GM12892 (cell line): Measurements from ENCODE around the gene SSUH2.

ENCODE experiments used
- DNase-seq: peaks from one replicate; pipeline ENCODE4 v3.0.0; 2011; ENCODE audit not compliant: insufficient read length
- FAIRE-seq: peaks from 2 replicates; lab custom pipeline; 2011; peaks lifted over from hg19 to GRCh38; lab: Jason Lieb, UNC
- POLR2A ChIP-seq: IDR thresholded peaks from 2 replicates; pipeline ENCODE4 v1.6.1; 2011; ENCODE audit warnings: low read depth, low read length, control low read depth
- POLR2AphosphoS5 ChIP-seq: IDR thresholded peaks from 2 replicates; pipeline ENCODE4 v1.6.1; 2011; ENCODE audit warnings: low read depth, low read length, control low read depth
- TAF1 ChIP-seq: IDR thresholded peaks from 2 replicates; pipeline ENCODE4 v1.6.1; 2011; ENCODE audit warnings: low read depth, mild to moderate bottlenecking, control low read depth, low read length, borderline replicate concordance

SSUH2 gene

DNA sequence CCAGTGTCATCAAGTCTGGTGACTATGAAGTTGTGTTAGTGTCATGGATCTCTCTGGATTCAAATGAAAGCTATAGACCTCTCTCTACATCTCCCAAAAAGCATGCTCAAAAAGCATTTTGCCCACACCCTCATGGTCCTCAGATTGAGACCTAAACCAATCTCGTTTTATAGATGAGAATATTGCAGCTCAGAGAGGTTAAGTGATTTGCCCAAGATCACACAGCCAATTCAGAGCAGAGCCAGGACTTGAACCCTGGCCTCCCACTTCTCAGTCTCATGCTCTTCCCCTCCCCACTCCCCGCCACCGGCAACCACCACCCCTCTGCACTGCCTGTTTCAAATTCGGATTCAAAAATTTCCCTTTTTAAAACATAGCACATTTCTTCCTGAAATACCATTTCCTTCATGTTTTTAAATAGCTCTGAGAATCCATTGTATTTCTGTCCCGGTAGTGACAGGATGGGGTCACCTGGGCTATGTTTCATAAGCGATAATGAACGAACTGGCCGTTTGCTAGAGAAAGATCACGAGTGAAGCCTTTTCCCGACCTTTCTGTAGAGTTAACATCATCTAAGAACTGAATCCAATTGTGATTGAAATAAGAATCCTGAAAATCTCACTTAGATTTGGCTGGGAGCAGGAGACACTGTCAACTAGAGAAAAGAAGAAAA lies 769 bp downstream of the SSUH2 start:
- DNase-seq (no peak), FAIRE-seq (no peak)
- TF ChIP-seq TAF1 (no peak), POLR2A (no peak), POLR2AphosphoS5 (no peak)

DNA sequence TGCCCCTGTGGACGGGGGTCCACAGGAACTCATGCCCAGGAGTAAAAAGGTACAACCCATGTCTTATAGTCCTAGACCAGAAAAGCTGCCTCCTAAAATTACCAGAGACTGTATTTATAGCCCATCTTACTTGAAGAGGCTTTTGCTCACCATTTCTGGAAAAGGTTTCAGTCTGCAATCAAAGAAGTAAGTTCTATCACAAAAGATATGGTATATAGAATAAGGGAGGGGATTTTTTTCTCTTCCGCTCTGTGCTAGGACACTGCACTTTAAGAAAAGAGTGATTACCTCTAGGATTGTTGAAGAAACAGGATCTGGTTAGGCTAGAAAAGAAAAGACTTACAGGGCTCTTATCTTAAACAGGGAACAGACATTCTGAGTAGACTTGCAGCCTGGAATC lies 2.6 kb downstream of the SSUH2 start:
- DNase-seq: no peak
- no peak for TF ChIP-seq POLR2A
- no peak for TF ChIP-seq TAF1
- no peak for TF ChIP-seq POLR2AphosphoS5
- no peak for FAIRE-seq

- TF ChIP-seq POLR2A: no peak
- no peak for TF ChIP-seq TAF1
- no peak for TF ChIP-seq POLR2AphosphoS5
- DNase-seq (no peak), FAIRE-seq (no peak)
These were observed 3.1 kb downstream of the SSUH2 start for GRCh38 chr3:8641472-8641871.

- FAIRE-seq (no peak), DNase-seq (no peak)
- no peak for TF ChIP-seq TAF1
- no peak for TF ChIP-seq POLR2A
- TF ChIP-seq POLR2AphosphoS5: no peak
These were observed 4.4 kb downstream of the SSUH2 start for GRCh38 chr3:8640223-8640622.

DNA sequence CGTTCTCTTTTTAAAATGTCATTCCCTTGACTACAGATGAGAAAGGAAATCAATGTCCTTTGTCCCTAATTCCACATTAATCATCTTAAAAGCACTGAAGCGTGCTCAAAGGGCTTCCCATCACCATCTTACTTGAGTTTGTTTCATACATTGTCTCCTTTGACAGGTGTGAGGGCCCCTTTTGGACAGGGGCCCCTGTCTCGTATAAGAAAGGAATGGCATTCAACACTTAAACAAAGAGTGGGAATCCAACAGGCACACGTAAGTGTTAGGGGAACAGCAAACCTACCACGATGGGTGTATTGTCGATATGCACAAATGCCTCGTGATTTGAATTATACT lies 5.0 kb downstream of the SSUH2 start:
- DNase-seq (no peak), FAIRE-seq (no peak)
- TF ChIP-seq POLR2AphosphoS5 (no peak), POLR2A (no peak)

GRCh38 chr3:8638994-8639658 lies 5.5 kb downstream of the SSUH2 start:
- no peak for FAIRE-seq
- TF ChIP-seq POLR2AphosphoS5 (no peak), POLR2A (no peak), TAF1 (no peak)
- DNase-seq: no peak

DNA sequence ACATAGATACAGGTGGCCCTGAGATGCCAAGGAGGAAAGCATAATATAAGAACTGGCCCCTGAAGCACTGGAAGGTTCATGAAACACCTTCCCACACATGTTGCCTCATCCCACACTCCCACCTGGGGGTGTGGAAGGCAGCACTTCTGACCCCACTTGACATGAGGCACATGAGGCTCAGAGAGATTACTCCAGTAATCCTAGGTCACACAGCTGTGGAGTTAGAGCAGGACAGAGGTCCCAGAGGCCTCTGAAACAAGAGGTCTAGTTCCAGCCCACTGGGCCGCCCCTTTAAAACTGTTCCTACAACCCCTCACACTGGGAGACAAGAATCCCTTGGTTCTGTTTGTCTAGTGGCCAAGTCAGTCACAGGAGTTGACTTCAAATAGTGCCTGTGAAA lies 7.2 kb downstream of the SSUH2 start:
- no peak for FAIRE-seq
- TF ChIP-seq POLR2A (no peak), TAF1 (no peak), POLR2AphosphoS5 (no peak)
- DNase-seq: no peak

DNA sequence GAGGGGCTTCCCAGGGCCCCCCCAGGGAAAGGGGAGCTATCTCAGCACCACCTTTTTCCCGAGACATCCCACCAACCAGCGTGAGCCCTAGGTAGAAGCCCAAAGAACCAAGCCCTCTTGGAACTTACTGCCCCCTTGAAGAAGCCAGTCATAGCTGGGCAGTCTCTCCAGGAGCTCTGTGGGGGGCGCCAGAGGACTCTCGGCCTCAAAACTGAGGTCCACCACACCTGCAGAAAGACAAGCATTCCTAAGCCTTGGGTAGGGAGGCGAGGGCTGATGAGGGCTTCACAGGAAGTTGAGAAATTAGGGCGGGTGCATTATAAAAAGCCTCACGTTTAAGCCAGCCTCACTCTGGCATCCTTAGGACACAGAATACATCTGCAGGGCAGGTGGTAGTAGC lies 9.0 kb downstream of the SSUH2 start:
- DNase-seq (no peak), FAIRE-seq (no peak)
- no peak for TF ChIP-seq TAF1
- no peak for TF ChIP-seq POLR2A
- TF ChIP-seq POLR2AphosphoS5: no peak

GRCh38 chr3:8635125-8635524 lies 9.5 kb downstream of the SSUH2 start:
- no peak for FAIRE-seq
- TF ChIP-seq POLR2A (no peak), TAF1 (no peak), POLR2AphosphoS5 (no peak)
- no peak for DNase-seq

DNA sequence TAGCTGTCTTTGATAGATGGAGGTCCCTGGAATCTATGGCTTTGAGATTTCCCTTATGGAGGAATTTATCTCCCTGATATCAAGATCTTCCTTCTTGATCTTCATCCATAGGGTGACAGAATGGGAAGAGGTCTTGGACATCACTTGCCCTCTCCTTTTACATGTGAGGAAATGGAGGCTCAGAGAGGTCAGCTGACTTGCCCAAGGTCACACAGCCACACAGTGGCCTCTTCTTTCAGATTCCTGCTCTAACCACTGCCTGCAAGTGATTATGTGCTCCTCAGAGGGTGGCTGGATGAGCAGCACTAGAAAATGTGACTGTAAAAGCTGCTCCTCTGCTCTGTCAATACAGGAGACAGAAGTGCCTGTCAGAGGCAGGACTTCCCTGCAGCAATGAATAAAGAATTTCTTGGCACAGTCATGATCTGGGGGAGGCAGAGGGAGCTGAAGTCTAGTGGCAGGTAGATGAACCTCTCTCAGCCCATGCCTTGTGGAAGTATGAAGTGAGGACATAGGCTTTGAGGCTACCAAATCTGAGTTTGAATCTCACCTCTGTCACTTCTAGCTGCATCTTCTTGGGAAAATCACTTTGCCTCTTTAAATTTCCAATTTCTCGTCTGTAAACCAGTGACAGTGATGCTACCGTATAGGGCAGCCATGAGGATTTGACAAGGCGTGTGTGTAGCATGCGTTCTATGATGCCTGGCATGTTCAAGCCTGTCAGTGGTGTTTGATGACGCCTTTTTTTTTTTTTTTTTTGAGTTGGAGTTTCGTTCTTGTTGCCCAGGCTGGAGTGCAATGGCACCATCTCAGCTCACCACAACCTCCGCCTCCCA lies 12.0 kb downstream of the SSUH2 start:
- DNase-seq: no peak
- no peak for TF ChIP-seq POLR2AphosphoS5
- no peak for TF ChIP-seq POLR2A
- TF ChIP-seq TAF1: no peak
- no peak for FAIRE-seq

DNA sequence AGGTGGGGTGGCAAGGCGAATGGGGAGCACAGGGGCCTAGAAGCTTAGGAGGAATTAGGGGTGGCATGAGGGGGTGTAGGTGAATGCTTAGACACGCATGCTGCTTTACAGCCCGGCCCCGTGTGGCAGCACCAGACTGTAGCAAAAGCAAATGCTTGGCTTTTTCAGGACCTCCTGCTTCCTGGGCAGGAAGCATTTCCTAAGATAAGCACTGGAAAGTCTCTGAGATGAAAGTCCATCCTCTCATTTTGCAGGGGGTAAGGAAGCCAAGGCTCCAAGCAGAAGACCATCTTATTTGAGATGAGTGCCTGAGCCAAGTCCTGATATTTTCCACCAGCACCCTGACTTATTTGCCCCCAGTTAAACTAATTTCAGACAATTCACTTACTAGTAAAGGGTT lies 12.9 kb downstream of the SSUH2 start:
- TF ChIP-seq POLR2AphosphoS5 (no peak), TAF1 (no peak), POLR2A (no peak)
- FAIRE-seq (no peak), DNase-seq (no peak)
